HG03575 (cell line): ENCODE data around the gene ZDHHC14.
"Not testable (repeated sequence)": the region's sequence is repeated elsewhere in the genome, so short reads cannot be mapped to it uniquely, and the experiment has no call there.

Experiments
- ATAC-seq: cut with Tn5 transposase; IDR thresholded peaks from one replicate; pipeline ENCODE4 v1.9.1; 2021; ENCODE audit not compliant: unreplicated experiment, insufficient number of reproducible peaks, low FRiP score; ENCODE audit errors: extremely low read depth

The ZDHHC14 gene

DNA sequence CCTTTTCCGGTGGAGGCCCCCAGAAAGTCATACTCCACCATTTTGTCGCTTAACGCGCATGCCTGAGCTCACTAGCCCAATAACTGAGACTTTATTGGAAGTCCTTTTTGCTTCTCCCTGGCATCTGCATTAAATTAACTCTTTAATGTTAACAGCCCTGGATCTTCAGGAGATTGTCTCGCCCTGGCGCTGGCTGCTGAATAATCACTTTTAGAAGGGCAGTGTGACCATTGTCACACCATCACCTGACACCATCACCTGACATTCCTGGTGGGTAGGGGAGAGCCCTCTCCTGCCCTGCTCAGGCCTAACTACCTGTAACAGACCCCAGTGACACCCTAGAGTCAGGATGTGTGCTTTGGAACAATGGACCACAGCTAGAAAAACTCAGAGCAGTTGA, 326.6 kb downstream of the ZDHHC14 start:
- no peak for ATAC-seq

- no peak for ATAC-seq
Measured at GRCh38 chr6:157708239-157708638, 327.2 kb downstream of the ZDHHC14 start.

GRCh38 chr6:157708933-157709332, 327.9 kb downstream of the ZDHHC14 start:
- ATAC-seq = no peak

DNA sequence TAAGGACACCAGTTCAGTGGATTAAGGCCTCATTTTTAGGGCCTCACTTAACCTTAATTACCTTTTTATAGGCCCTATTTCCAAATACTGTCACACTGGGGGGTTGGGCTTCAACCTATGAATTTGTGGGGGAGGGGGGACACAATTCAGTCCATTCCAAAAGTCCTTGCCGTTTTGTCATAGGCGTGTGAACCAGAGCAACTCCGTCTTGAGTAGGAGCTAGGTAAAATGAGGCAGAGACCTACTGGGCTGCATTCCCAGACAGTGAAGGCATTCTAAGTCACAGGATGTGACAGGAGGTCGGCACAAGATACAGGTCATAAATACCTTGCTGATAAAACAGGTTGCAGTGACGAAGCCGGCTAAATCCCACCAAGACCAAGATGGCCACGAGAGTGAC, 328.6 kb downstream of the ZDHHC14 start:
- ATAC-seq = no peak

GRCh38 chr6:157710604-157711003, 329.6 kb downstream of the ZDHHC14 start:
- no peak for ATAC-seq

GRCh38 chr6:157711060-157711459, 330.1 kb downstream of the ZDHHC14 start:
- no peak for ATAC-seq

DNA sequence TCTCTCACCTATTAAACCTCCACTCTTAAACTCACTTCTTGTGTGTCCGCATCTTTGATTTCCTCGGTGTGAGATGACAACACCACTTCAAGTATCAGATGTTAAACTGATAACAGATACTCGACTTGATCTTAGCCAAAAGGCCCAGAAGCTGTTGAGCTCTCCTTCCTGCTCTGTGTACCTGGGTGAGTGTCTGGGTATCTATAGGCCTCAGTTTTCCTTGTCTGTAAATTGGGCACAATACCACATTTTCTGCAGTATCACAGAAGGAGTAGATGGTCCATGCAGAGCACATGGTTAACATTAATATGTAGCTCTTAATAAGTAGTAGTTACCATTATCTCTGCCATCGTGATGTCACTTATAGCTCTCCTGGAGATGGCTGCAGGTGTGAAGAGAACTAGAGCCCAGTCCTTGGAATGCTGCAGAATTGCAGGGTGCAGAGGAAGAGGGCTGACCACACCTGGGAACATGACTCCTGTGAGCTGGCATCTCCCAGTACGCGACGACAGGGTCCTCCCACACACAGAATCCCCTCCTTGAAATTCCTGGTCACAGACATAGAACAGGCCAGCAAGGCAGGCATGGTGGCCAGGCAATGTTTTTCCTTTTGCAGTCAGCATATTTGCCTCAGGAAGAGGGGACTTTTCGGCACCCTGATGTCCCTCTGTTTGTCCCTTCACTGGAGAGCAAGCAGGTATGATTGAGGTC, 331.8 kb downstream of the ZDHHC14 start:
- no peak for ATAC-seq

GRCh38 chr6:157713451-157714152, 332.6 kb downstream of the ZDHHC14 start:
- ATAC-seq = no peak

- no peak for ATAC-seq
Measured at GRCh38 chr6:157714153-157714490, 333.1 kb downstream of the ZDHHC14 start.

DNA sequence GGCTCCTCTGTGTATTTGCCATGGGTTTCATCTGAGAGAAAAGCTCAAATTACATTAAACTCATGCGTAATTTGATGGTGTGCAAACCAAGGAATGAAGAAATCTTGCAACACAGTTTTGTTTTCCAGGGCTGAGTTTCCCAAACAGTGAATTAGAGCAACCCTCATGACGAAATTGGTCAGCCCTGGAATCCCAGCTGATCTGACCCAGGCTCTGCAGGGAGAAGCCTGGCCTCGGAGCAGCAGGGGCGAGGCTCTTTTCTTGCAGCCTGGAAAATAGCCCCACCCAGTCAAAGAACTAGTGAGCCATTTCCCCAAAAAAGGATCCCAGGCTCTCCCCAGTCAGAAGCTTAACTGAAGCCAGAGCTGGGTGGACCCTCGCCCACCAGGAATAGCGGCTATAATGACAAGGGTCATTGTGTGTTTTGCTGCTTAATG, 334.8 kb downstream of the ZDHHC14 start:
- ATAC-seq = no peak

DNA sequence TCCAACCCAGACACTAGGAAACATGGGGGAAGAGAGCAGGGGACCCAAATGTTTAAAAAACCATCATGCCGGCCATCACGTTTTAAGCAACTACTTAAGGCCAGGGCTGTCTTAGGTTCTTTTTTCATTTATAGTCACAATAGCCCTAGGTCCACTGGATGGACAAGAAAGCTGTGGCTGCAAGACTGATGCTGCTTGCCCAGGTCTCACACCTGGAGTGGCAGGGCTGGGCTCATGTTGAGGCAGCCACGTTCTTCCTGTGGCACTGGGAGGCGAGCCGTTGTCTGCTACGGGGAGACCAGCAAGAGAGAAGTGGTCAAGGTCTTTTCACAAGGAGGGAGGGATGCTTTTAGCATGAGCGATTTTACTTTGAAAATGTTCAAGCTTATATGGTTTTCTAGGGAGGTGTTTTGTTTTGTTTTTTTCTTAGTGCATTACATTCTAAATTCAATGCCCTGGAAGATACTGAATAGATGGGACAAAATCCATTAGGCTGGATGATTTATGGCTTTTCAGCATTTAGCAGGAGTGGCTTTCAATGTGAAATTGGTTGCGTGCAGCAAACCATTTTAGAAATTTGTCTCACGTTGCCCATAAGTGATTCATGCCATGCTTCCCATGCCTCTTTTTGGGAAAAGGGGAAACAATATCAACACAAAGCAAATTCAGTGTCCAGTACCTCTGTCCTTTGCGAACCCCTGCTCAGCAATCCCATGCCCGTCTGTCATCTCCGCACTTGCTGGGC, 335.4 kb downstream of the ZDHHC14 start:
- ATAC-seq = no peak

DNA sequence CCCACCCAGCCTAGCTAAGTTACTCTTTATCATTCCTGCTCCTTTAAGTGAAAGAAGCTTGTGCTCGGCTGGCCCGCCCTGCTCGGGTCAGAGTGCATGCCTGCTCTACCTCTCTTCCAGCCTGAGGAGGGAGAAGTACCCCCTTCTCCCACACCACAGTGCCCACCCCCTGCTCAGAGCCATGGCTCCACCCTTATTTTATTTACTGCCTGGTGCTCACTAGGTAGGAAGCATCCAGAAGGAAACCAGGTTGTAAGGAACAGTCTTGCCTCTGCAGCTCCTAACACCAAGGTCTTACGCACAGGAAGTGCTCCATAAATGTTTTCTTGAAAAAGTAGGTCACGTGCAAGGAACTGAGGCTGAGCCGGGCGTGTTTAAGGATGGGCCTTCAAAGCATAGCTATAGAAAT, 336.4 kb downstream of the ZDHHC14 start:
- ATAC-seq = no peak

DNA sequence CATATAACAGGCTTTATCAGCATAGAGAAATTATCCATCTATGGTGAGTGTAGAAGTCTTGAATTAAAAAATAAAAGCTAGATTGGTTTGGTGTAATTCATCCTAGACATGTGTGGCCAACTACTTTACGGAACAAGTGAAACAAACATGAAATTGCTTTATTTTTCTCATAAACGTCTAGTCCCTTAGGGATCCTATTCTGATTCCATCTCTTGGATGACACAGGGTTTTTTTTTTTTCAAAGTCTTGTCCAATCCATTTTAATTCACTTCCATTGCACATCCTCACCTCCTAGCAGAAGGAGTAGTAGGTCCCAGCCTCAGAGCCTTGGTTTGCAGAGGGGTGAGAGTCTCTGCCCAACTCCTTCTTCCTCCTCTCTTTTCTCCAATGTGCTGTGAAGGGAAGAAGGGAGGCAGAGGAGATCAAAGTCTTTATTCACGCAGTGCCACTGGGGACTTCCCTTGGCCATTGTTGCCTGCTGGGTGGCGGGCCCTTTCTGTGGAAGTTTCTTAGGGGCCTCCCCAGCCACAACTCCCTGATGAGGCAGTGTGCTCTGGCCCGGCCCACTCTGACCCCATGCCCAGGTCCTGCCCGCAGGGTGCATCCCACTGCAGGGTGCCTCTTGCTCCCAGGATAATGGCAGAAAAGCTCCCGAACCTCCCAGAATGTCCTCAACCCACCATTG, 337.7 kb downstream of the ZDHHC14 start:
- ATAC-seq = no peak

- not testable (repeated sequence) for ATAC-seq
Measured at GRCh38 chr6:157720964-157721363, 340.0 kb downstream of the ZDHHC14 start.

DNA sequence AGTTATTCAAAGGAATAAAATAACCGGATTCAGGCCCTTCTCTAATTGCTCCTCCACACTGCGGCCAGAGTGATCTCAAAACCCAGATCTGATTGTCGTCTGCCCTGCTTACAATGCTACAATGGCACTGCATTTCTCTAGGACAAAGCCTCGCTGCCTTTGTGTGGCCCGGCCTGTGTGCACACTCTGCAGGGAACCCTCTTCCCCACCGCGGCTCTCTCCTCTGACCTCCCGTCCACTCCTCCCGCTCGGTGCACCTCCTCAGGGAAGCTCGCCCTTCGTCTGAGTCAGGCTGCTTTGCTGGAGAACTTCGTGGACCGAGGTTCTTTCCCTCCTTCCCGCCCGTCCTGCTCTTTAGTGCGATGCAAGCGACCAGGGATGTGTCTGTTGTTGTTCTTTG, 340.4 kb downstream of the ZDHHC14 start:
- no peak for ATAC-seq

DNA sequence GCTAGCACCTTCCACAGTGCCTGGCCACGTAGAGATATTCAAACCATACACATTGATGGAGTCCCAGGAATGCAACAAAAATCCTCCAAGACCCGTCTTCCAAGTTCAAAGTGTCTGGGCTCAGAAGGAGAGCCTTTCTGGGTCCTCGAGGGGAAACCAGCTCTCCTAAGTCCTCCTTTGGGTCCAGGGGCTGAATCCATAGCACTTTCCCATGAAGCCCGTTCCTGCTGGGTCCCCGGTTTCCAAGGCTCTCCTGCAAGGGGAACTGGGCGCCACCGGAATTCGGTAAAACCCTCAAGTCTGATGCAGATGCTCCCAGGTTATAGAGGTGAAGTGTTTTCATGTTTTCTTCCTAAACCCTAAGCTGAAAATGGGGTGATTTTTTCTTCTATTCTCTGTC, 340.8 kb downstream of the ZDHHC14 start:
- no peak for ATAC-seq

- no peak for ATAC-seq
Measured at GRCh38 chr6:157723376-157723775, 342.4 kb downstream of the ZDHHC14 start.

DNA sequence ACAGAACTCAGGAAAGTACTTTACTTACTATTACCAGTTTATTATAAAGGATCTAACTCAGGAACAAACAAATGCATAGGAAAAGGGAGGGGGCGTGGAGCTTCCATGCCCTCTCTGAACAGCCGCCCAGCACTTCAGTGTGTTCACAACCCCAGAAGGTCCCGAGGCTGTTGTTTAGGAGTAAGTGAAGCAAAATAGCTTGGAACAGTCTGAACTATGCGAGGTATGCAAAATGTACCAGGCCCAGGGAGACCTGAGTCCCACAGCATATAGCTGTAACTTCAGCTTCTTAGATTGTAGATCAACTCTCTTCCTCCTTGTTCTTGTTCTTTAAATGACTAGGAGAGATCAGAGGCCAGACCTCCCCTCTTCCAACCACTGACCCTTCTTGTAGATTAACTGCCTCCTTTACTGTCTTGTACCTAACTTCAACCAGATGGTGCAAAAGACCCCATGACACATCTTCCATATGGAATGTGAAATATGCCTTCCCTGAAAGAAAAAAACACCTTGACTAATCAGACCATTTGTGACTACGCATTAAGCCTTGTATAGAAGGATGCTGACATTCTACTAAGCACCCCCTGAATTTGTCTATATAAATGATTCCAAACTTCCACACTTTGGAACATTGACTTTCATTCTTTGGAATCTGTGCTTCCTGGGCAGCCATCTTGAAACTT, 343.3 kb downstream of the ZDHHC14 start:
- no peak for ATAC-seq
